CD4-positive, alpha-beta T cell treated with Interleukin-1 beta for 1 hour (primary cell): ENCODE results near the gene KDM4B.
A peak's percentile ranks its signal among the peaks of the same experiment; 100 is the strongest.
"Not testable (repeated sequence)": the region's sequence is repeated elsewhere in the genome, so short reads cannot be mapped to it uniquely, and the experiment has no call there.

Experiments
- DNase-seq, 2 donors: peaks; one replicate each; pipeline ENCODE4 v3.0.0-alpha.2; 2020 to 2022

KDM4B gene

DNA sequence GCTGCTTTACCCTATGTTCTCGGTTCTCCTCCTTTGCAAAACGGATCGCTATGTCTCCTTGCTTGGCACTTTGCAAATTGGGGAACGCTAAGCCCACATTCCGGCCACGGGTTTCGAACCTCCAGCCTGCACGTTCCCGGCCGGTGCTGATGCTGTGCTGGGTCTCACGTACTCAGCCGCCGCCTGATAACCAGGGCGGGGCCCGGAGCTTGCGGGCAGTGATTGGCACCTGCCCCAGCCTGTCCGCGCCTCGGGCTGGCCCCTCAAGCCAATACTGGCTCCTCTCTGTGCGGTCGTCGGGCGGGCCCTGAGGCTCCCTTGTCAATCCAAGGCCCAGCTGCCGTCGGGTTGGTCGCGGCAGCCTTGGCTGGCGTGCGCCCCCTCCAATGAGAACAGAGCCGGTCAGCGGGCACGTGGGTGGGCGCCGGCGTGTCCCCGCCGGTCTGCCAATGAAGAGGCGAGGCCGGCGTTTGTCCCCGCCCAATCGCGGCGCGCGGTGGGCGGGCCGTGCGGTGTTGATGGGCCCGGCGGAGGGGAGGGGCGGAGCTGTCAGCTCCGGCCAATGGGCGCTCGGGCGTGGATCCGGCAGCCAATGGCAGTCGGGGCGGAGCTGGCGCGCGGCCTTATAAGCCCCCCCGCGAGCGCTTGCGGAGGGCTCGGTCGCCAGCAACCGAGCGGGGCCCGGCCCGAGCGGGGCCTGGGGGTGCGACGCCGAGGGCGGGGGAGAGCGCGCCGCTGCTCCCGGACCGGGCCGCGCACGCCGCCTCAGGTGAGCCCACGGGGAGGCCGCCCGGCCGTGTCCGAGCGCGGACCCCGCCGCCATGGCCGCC lies at the start of gene KDM4B:
KDM4B (plus strand) TSS at position 652 of the 830 bp plus-strand sequence. CDS start 63,778 bp downstream, outside the sequence.
- peak; percentile 100 for DNase-seq

DNA sequence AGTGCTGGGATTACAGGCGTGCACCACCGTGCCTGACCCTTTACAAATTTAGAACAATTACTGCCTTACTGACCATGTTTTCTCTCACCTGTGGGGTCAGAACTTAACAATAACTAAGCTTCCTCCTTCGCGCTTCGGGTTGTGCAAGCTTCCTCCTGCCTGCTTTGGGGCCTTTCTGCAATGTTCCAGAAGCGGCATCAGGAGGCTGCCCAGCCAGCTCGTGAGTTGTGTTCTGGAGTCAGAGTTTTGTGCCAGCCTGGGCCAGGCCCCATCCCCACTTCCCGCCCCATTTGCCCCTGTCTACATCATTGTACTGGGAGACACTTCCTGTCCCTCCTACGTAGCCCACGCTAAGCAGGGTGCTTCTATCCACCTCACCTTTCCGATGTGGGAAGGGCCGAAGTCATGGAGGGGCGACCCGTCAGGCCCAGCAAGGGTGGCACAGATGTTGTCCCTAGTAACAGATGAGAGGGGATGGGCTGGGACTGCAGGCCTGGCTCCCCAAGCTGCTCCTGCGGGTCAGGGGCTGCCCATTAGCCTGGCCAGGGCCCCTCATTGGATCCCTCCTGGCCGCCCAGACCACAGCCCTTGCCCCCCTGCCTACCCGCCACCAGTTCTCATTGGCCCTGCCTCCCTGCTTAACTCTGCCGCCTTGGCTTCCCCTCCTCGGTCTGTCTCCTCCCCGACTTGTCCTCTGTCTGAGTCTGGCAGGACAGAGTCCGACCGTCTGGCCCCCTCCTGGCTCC lies 46.2 kb upstream of the KDM4B start:
- DNase-seq: peak in 1 of 2 donors; percentile 21

DNA sequence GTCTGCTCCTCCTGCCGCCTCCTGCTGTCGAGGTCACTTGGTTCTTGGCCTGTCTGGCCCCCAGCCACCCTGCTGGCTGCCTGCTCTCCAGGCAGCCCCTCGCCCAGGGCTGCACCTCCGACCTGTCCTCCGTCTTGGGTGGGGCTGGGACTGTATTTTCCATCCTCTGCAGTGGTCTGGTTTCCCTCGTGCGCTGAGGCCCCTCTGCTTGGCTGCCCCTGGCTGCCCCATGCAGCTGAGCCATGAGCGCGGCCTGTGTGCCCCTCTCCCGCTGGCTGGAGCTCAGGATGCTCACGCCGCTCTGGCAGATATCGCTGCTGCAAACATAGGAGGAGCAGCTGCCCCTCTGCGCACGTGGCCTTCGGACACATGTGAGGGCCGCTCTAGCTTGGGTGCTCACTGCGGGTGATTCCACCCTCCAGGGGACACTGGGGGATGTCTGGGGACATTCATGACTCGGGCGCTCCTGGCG lies 45.6 kb upstream of the KDM4B start:
- DNase-seq: no peak

DNA sequence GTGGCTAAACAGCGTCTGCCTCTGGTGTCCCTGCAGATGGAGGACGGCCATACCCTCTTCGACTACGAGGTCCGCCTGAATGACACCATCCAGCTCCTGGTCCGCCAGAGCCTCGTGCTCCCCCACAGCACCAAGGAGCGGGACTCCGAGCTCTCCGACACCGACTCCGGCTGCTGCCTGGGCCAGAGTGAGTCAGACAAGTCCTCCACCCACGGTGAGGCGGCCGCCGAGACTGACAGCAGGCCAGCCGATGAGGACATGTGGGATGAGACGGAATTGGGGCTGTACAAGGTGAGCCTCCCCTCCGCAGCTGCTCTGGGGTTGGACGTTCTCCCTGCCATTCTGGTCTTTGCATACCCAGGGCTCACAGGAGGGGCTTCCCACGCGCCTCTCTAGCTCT lies 39.7 kb upstream of the KDM4B start:
- no peak for DNase-seq

DNA sequence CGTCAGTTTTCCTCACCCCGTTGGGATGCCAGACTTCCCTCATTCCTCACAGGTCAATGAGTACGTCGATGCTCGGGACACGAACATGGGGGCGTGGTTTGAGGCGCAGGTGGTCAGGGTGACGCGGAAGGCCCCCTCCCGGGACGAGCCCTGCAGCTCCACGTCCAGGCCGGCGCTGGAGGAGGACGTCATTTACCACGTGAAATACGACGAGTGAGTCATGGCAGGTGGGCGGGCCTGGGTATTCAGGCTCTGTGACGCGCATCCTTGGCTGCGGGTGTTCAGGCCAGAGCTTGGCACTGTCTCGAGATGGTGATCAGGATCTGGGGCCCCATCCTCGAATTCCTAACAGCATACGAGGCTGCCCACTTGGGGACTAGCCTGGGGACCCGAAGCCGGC lies 38.2 kb upstream of the KDM4B start:
- DNase-seq: no peak

DNA sequence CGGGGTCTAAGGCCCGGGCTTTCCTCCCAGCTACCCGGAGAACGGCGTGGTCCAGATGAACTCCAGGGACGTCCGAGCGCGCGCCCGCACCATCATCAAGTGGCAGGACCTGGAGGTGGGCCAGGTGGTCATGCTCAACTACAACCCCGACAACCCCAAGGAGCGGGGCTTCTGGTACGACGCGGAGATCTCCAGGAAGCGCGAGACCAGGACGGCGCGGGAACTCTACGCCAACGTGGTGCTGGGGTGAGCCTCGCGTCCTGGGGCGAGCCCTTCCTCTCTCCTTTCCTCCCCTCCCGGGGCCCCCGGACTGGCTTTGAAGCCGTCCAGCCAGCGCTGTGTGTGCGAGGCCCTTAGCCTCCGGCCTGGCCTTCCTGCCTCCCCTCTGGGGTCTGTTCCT lies 36.2 kb upstream of the KDM4B start:
- no peak for DNase-seq

DNA sequence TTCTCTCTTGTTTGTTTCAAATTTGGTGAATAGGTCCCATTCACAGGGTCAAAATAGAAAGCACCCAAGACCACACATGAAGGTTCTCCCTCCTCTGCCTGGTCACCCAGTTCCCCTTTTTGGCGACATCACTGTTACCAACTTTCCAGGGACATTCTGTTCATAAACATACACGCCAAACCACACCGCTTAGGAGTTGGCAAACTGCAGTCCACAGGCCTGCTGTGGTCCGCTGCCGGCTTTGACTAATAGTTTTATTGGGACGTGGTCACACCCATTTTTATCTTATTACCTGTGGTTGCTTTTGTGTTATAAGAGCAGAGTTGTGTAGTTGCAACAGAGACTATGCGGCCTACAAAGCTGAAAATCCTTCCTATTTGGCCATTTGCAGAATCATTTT lies 35.4 kb upstream of the KDM4B start:
- no peak for DNase-seq

DNA sequence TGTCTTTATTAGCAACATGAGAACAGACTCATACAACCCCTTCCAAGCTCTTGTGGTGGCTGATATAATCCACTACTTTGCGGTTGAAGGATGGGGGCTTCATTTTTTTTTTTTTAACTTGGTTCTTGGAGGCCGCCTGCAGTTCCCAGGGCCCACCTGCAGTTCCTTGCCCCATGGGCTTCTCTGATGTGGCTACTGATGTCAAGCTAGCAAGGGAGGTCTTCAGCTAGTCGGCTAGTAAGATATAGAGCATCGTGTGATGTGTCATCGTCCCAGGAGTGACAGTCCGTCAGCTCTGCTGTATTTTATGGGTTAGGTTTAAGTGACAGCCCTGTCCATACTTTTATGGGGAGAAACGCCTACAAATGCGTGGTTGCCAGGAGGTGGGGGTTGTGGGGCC lies 33.5 kb upstream of the KDM4B start:
- no peak for DNase-seq

DNA sequence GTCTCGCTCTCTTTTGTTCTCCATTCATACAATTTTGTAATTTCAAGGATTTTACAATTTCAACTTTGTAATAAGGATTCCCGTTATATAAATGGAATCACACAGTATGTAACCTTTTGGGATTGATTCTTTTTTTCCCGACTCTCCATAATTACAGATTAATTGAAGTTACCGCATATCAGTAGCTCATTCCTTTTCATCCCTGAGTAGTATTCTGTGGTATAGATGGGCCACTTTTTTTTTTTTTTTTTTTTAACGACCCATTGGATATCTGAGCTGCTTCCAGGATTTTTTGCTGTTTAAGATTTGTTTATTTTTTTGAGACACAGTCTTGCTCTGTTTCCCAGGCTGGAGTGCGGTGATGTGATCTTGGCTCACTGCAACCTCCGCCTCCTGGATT lies 31.9 kb upstream of the KDM4B start:
- DNase-seq: no peak

DNA sequence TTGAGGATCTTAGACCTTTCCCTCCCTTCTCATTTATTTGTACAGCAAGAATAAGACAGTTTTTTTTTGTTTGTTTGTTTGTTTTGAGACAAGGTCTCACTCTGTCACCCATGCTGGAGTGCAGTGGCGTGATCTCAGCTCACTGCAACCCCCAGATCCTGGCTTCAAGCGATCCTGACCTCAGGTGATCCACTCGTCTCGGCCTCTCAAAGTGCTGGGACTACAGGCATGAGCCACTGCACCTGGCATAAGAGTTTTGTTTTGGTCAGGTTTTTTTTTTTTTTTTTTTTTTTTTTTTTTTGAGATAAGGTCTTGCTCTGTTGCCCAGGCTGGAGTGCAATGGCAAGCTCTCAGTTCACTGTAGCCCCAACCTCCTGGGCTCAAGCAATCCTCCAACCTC lies 30.5 kb upstream of the KDM4B start:
- not testable (repeated sequence) for DNase-seq

DNA sequence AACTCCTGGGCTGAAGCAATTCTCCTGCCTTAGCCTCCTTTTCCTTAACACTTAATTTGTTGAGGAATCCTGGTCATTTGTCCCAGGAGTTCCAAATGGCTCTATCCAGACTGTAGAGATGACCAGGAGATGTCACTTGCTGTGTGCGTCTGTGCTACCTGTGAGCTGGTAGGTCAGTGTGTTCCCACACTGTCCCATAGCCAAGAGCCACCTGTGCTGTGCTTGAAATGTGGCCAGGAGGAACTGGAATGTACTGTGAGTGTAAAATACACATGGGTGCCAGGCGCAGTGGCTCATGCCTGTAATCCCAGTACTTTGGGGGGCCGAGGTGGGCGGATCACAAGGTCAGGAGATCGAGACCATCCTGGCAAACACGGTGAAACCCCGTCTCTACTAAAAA lies 29.4 kb upstream of the KDM4B start:
- no peak for DNase-seq

DNA sequence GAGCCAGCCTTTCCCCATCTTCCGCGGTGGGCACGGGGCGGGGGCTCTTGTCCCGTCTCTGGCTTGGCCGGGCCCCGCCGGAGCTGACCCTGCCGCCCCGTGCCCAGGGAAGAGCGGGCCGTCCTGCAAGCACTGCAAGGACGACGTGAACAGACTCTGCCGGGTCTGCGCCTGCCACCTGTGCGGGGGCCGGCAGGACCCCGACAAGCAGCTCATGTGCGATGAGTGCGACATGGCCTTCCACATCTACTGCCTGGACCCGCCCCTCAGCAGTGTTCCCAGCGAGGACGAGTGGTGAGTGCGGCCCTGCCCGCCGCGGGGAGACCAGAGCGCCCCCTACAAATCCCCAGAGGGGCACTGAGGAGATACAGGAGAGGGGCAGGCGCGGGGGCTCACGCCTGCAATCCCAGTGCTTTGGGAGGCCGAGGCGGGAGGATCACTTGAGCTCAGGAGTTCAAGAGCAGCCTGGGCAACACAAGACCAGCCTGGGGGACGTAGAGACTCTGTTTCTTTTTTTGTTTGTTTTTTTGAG lies 27.2 kb upstream of the KDM4B start:
- DNase-seq: not testable (repeated sequence)

DNA sequence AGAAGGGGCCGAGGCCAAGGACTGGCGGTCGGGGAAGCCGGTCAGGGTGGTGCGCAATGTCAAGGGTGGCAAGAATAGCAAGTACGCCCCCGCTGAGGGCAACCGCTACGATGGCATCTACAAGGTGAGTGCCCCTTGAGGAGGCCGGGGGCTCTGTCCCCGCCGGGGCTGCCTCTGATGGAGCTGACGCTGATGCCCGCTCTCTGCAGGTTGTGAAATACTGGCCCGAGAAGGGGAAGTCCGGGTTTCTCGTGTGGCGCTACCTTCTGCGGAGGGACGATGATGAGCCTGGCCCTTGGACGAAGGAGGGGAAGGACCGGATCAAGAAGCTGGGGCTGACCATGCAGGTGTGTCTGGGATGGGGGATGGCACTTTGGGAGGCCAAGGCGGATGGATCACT lies 18.3 kb upstream of the KDM4B start:
- peak in 1 of 2 donors; percentile 9 for DNase-seq

DNA sequence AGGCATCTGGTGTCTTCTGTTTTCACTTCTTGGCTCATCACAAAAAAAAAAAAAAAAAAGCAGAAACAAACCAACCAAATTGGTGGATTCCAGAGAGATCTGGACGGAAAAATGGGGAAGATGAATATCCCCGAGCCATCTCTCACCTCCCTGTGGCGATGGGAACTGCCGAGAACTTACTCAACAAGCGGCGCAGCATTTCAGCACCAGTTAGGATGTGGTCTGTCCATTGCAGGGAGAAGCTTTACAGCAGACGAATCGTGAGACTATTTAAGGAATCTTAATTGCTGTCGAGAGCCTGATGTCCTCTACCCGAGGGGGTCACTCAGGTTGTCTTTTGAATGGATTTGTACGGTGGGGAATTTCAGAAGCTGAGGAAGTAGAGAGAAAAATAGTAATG lies 17.3 kb upstream of the KDM4B start:
- DNase-seq: no peak

DNA sequence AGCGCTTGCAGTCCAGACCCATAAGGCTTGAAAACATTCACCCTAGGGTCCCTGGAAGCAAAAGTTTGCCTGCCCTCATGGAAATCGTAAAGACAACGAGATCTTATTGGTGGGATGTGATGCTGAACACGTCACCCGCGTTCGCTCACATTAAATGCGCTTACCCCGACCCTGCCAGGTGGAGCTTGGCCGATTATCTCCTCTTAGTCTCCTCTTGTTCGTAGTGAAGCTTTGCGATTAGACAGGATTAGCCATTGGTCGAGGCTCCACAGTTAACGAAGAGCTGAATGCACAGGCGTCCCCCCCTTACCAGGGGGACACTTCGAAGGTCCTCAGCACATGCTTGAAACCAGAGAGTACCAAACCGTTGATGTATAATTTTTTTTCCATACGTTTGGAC lies 16.0 kb upstream of the KDM4B start:
- no peak for DNase-seq

DNA sequence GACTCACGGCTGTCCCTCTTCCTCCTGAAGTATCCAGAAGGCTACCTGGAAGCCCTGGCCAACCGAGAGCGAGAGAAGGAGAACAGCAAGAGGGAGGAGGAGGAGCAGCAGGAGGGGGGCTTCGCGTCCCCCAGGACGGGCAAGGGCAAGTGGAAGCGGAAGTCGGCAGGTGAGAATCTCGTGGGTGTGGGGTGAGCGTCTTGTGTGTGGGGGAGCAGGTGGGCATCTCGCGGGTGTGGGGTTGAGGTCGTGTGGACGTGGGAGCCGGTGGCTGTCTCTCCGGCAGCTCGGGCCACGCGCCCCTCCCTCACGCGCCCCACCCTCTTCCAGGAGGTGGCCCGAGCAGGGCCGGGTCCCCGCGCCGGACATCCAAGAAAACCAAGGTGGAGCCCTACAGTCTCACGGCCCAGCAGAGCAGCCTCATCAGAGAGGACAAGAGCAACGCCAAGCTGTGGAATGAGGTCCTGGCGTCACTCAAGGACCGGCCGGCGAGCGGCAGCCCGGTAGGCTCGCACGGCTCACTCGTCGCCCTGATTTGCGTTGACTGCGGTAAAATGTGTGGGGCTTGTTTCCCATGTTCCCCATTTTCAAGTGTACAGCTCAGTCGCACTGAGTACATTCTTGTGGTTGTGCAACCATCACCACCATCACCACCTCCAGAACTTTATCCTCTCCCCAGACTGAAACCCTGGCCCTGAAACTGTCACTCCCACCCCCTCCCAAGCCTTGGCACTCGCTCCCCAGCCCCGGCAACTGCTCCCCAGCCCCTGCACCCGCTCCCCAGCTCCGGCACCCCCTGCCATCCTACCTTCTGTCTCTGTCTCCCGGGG lies 14.4 kb upstream of the KDM4B start:
- DNase-seq: not testable (repeated sequence)

DNA sequence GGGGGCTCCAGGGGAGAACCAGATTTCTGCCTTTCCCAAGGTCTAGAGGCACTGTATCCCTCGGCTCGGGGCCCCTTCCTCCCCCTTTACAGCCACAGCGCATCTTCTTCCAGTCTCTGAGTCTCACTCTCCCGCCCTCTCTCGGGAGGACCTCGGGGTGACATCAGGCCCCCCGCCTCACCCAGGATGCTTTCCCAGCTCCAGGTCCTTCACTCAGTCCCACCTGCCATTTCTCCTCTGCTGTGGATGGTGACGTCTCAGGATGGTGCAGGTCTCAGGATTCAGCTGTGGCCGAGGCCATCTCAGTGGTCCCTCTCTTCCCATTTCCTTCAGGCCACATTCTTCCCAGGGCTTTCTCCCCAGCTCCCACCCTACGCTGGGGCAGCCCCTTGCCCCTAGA lies 13.6 kb upstream of the KDM4B start:
- DNase-seq: no peak

DNA sequence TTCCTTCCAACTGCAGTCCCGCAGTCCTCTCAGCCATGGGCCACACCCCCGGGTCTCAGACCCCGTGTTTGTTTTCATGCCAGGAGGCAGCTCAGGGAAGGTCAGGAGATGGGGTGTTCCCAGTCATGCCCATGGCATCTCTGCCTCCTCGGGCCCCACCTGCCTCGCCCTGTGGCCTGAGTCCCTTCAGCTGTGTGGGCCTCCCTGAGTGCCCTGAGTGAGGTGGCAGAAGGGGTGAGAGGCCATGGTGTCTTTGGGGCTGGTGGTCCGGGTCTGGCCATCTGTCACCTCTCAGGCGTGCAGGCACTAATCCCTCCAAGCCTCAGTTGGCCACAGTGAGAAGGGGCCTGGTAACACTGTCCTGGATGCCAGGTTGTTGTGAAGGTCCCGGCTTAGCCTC lies 10.9 kb upstream of the KDM4B start:
- DNase-seq: no peak

DNA sequence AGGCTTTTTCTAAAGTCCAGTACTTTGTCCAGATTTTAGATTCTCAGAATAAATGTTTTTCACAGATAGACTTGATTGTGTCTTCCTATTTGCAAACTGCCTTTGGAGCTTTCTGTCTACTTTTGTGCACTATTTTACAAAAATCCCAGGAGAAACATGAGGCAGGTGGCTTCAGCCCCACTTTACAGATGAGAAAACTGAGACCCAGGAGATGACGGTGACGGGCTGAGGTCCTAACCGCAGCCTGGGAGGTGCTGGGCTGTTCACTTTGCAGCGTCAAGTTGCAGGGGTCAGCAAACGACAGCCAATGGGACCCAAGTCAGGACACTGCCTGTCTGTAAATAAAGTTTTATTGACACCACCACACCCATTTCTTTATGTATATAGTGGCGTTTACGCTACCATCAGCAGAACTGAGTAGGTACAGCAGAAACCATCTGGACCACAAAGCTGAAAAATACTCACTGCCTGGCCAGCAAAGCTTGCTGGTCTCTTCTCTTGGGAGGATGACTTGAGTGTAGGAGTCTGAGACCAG lies 6.8 kb upstream of the KDM4B start:
- DNase-seq: no peak

DNA sequence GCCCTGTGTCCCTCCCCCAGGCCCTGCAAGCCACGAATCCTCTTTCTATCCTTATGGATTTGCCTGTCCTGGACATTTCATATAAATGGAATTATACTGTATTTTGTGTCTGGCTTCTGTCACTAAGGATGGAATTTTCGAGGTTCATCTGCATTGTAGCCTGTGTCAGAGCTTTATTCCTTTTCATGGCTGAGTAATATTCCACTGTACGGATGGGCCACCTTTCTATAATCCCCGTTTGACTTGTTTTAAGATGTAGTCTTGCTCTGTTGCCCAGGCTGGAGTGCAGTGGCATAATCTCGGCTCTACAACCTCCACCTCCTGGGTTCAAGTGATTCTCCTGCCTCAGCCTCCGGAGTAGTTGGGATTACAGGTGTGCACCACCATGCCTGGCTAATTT lies 3.9 kb upstream of the KDM4B start:
- no peak for DNase-seq

DNA sequence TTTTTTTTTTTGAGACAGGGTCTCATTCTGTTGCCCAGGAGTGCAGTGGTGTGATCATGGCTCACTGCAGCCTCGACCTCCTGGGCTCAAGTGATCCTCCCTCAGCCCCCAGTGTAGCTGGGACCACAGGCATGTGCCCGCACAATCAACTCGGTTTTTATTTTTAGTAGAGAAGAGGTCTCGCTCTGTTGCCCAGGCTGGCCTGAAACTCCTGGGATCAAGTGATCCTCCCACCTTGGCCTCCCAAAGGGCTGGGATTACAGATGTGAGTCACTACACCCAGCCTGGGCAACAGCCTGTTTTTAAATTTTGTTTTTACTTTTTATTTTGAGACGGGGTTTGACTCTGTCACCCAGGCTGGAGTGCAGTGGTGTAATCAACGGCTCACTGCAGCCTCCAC lies 2.3 kb upstream of the KDM4B start:
- DNase-seq: no peak

DNA sequence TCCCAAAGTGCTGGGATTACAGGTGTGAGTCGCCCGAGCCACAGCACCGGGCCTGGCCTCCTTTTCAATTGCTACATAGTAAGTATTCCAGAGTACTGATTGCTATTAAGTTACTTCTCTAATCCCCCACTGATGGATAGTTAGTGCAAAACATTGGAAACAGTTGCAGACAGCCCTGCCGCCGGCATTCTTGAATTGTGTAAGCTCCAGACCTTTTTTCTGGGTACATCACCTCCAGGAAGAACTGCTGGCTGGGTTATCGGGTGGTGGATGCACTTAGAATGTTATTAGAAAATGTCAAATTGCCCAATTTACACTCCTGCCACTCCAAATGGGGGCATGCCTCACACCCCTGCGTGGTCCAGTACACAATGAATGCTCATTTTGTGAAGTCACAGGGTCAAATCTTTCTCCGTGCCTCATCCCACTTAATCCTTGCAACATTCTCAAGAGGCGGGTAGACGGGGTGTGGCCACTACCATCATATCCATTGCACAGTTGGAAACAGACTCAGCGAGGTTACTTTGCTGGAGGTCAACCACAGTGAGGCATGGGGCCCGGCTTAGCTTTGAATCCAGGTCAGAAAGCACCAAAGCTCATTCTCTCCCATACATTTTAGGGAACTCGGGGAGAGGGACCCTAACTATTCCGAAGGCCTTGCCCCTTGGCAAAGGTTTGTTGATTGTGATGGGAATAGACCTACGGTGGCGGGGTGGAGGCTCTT lies 1.0 kb upstream of the KDM4B start:
- DNase-seq: no peak
